CD4-positive, alpha-beta T cell (primary cell): Measurements from ENCODE around the gene PRXL2B. TPM values are rescaled to one million over a fixed set of nuclear protein-coding genes. Genes with fewer than 3 reads are reported as not detected.
A peak's percentile ranks its signal among the peaks of the same experiment; 100 is the strongest.

Experiments used
- ATAC-seq: fragments of 200-7000 bp; cut with Tn5 transposase; one replicate; pipeline ENCODE4 v1.10.0; 2022; ENCODE audit warnings: mild to moderate bottlenecking; ENCODE audit not compliant: poor library complexity
- CTCF ChIA-PET: fragments of 350-600 bp; sonication (Branson Sonifier 250); formaldehyde crosslinking; loops from one replicate; lab custom pipeline; 2021; ENCODE audit warnings: antibody characterized with exemption, inconsistent platforms; lab: Charles Lee
- POLR2A ChIA-PET: fragments of 350-600 bp; sonication (Branson Sonifier 250); formaldehyde crosslinking; loops from one replicate; lab custom pipeline; 2021; ENCODE audit warnings: antibody characterized with exemption, inconsistent platforms; lab: Charles Lee
- DNase-seq, 14 experiments: peaks; one replicate each; pipeline ENCODE4 v3.0.0-alpha.2; 2013 to 2020; ENCODE audit warnings: mixed read lengths in 2 of 14
- H3K27ac ChIP-seq, 2 donors: one replicate each; pipeline versions ENCODE4 v1.5.1 to v1.7.0; 2013; ENCODE audit warnings: low read length in 2 of 2, low read depth in 1 of 2, mild to moderate bottlenecking in 1 of 2
- H3K27me3 ChIP-seq, 2 experiments: 1 replicate in 1 of 2; 2 replicates in 1 of 2; pipeline versions ENCODE4 v1.6.1 to v1.7.0; 2013; ENCODE audit warnings: low read length in 2 of 2, control low read depth in 1 of 2, mild to moderate bottlenecking in 1 of 2, moderate library complexity in 1 of 2; ENCODE audit not compliant: insufficient read depth in 2 of 2, control insufficient read depth in 1 of 2
- H3K36me3 ChIP-seq: one replicate; pipeline ENCODE4 v1.6.1; 2013; ENCODE audit warnings: low read length, control low read depth; ENCODE audit not compliant: insufficient read depth
- H3K4me1 ChIP-seq: one replicate; pipeline ENCODE4 v1.6.1; 2013; ENCODE audit warnings: low read length, control low read depth; ENCODE audit not compliant: insufficient read depth
- H3K4me3 ChIP-seq: one replicate; pipeline ENCODE4 v1.5.1; 2013; ENCODE audit warnings: mild to moderate bottlenecking, low read length, moderate library complexity
- H3K9me3 ChIP-seq, 2 experiments: 1 replicate in 1 of 2; 2 replicates in 1 of 2; pipeline versions ENCODE4 v1.6.1 to v1.7.0; 2013; ENCODE audit warnings: low read length in 2 of 2, mild to moderate bottlenecking in 2 of 2, control low read depth in 1 of 2, moderate library complexity in 1 of 2; ENCODE audit not compliant: control insufficient read depth in 1 of 2, insufficient read depth in 1 of 2
- H3K27ac Mint-ChIP-seq: one replicate; pipeline ENCODE4 v1.8.0; 2020; ENCODE audit warnings: mixed read lengths
- H3K27me3 Mint-ChIP-seq: one replicate; pipeline ENCODE4 v1.8.0; 2021; ENCODE audit warnings: mixed read lengths
- H3K36me3 Mint-ChIP-seq: one replicate; pipeline ENCODE4 v1.8.0; 2021; ENCODE audit warnings: low read depth, mixed read lengths
- H3K4me1 Mint-ChIP-seq: one replicate; pipeline ENCODE4 v1.8.0; 2021; ENCODE audit warnings: low read depth, mixed read lengths
- H3K4me3 Mint-ChIP-seq: one replicate; pipeline ENCODE4 v1.8.0; 2020; ENCODE audit warnings: mild to moderate bottlenecking, mixed read lengths
- H3K9me3 Mint-ChIP-seq: one replicate; pipeline ENCODE4 v1.8.0; 2020; ENCODE audit warnings: mixed read lengths
- intact Hi-C, 2 experiments: fragments of 100-400 bp; cut with DNase I in 1 of 2; cut with micrococcal nuclease in 1 of 2; formaldehyde crosslinking; loops; one replicate each; pipeline versions ENCODE4 v1.15.1 to v1.9.0; 2023 to 2025; cut with DNase I, micrococcal nuclease
- total RNA-seq, 174 experiments: library from RNA in 2 of 174; stranded (reverse) in 2 of 174; gene quantifications; one replicate each; pipeline ENCODE4 v1.2.3 and lab custom pipeline; 2021 to 2026
- TF ChIP-seq, protein P1 (sequence below): fragments of 200-600 bp; IDR thresholded peaks from one replicate; pipeline ENCODE4 v1.8.0; 2022; ENCODE audit warnings: antibody characterized with exemption, mild to moderate bottlenecking

Gene PRXL2B
- total RNA-seq, 2 experiments from 2014 or later: 11.0 to 12.8 TPM

DNA sequence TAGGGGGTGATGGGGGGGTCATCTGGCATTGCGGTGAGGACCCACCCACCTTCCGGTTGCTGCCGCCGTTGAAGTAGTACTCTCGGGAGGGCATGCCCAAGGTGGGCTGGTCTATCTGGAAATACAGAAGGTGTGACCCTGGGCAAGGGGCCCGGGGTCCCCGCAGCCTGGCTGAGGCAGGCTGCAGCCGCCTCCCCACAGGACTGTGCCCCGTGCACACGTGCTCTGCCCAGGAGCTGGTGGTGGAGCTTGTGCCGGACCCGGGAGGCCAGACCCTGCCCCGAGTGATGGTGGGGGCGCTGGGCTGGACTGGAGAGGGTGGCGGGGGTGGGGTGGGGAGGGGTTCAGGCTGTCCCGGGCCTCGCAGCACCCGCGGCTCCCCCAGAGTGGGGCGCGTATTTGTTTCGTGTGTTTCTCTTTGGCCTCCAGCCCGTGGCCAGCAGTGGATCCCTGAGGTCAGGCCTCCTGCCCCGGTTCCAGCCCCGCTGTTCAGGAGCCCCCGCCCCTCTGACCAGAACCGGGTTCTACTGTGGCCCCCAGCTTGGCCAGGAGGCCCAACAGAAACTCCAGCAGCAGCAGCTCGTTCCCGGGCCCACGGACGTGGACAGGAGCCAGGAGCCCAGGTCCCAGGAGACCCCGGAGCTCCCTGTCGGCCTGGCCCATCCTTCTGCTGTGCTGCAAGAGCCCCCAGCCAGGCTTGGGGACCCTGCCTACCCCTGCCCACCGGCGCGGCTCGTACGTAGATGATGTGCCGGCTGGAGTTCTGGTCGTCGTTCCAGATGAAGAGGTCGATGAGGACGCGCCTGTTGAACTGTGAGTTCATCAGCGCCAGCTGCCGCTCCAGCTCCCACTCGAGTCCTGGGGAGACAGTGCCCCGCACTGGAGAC is 19.2 kb downstream of the PRXL2B start:
- intact Hi-C loops: no loop called here
- no peak overlapping the region for H3K27ac ChIP-seq
- Mint-ChIP-seq H3K9me3 (no peaks in the 10 kb centered on the region), H3K36me3 (no peaks in the 10 kb centered on the region), H3K27me3 (no peaks in the 10 kb centered on the region), H3K27ac (no peak overlapping the region), H3K4me3 (no peak overlapping the region), H3K4me1 (no peaks in the 10 kb centered on the region)
- H3K9me3 ChIP-seq: peaks cover 0 to 8% of the 10 kb centered on the region in 2 experiments
- ChIA-PET CTCF (no interaction called here), POLR2A (no interaction called here)
- no peaks in the 10 kb centered on the region for H3K27me3 ChIP-seq
- H3K36me3 ChIP-seq: no peaks in the 10 kb centered on the region
- DNase-seq (peak in 1 of 14 experiments; percentile 28), ATAC-seq (no peak)
- H3K4me3 ChIP-seq: no peak overlapping the region
- H3K4me1 ChIP-seq: no peaks in the 10 kb centered on the region
- TF ChIP-seq, protein P1, sequence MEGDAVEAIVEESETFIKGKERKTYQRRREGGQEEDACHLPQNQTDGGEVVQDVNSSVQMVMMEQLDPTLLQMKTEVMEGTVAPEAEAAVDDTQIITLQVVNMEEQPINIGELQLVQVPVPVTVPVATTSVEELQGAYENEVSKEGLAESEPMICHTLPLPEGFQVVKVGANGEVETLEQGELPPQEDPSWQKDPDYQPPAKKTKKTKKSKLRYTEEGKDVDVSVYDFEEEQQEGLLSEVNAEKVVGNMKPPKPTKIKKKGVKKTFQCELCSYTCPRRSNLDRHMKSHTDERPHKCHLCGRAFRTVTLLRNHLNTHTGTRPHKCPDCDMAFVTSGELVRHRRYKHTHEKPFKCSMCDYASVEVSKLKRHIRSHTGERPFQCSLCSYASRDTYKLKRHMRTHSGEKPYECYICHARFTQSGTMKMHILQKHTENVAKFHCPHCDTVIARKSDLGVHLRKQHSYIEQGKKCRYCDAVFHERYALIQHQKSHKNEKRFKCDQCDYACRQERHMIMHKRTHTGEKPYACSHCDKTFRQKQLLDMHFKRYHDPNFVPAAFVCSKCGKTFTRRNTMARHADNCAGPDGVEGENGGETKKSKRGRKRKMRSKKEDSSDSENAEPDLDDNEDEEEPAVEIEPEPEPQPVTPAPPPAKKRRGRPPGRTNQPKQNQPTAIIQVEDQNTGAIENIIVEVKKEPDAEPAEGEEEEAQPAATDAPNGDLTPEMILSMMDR: no peak

DNA sequence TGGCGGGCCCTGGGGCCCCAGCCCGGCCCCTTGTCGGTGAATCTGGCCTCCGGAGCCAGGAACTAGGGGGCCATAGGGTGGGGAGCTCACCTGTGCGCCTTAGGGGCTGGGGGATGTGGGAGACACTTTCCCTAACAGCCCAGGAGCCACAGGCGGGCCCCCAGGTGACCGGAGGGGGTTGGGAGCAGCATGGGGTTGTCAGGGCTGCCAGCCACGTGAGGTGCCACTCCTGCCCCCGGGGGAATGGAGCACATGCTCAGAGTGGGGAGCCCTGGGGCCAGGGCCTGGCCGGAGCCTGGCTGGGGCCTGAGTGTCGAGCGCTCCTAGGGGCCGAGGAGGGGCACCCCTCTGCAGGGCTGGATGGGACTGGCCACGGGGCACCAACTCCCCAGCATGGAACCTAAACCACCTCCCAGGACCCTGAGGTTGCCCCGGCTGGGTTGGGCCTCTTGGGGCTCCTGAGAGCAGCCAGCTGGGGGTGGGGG is 19.9 kb downstream of the PRXL2B start:
- DNase-seq (peak in 1 of 14 experiments; percentile 28), ATAC-seq (no peak)
- H3K27me3 Mint-ChIP-seq: no peaks in the 10 kb centered on the region
- Histone ChIP-seq H3K36me3 (no peaks in the 10 kb centered on the region), H3K4me3 (no peak overlapping the region), H3K4me1 (peaks cover 3% of the 10 kb centered on the region), H3K9me3 (peaks cover 0 to 11% of the 10 kb centered on the region in 2 experiments), H3K27me3 (no peaks in the 10 kb centered on the region), H3K27ac (no peak overlapping the region)
- H3K4me3 Mint-ChIP-seq: no peak overlapping the region
- TF ChIP-seq, protein P1: no peak
- H3K36me3 Mint-ChIP-seq: no peaks in the 10 kb centered on the region
- intact Hi-C loops: no loop called here
- H3K27ac Mint-ChIP-seq: no peak overlapping the region
- H3K9me3 Mint-ChIP-seq: no peaks in the 10 kb centered on the region
- CTCF ChIA-PET: no interaction called here
- POLR2A ChIA-PET: no interaction called here
- no peaks in the 10 kb centered on the region for H3K4me1 Mint-ChIP-seq

DNA sequence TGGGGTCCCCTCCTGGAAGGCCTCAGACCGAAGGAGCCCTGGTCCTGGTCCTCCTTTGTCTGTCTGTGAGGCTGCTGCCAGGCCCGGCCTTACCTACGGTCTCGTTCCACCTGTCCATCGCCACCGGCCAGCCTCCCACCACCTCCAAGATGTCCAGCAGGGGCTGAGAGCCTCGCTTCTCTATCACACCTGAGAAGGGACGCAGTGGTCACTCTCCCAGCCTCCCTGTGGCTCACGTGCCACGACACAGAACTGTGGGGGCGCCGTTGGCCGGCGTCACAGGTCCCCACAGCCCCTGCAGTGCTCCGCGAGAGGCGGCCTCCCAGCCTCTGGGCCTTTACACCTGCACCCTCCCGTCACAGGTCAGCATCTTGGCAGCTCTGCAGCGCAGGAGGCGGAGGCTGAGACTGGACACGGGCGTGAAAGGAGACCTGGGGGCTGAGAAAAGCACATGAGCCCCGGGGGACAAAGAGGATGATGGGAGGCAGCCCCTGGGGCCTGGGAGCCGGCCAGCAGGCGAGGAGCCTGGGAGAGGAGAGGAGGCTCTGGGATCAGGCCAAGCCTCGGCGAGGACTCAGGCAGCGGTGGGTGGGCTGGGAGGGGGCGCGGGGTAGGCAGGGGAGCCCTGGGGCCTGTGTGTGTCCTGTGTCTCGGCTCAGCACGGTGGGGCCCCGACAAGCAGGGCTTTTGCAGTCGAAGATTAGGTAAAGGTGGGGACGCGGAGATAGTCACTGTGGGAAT is 20.5 kb downstream of the PRXL2B start:
- Mint-ChIP-seq H3K36me3 (no peaks in the 10 kb centered on the region), H3K9me3 (no peaks in the 10 kb centered on the region), H3K27ac (no peak overlapping the region), H3K27me3 (no peaks in the 10 kb centered on the region), H3K4me3 (no peak overlapping the region), H3K4me1 (no peaks in the 10 kb centered on the region)
- peak in 1 of 14 experiments; percentile 27 for DNase-seq
- TF ChIP-seq, protein P1: no peak
- H3K27ac ChIP-seq: no peak overlapping the region
- no peaks in the 10 kb centered on the region for H3K36me3 ChIP-seq
- peaks cover 3% of the 10 kb centered on the region for H3K4me1 ChIP-seq
- intact Hi-C loops: no loop called here
- H3K27me3 ChIP-seq: no peaks in the 10 kb centered on the region
- ChIA-PET POLR2A (no interaction called here), CTCF (no interaction called here)
- H3K9me3 ChIP-seq: peaks cover 0 to 16% of the 10 kb centered on the region in 2 experiments
- no peak overlapping the region for H3K4me3 ChIP-seq
- ATAC-seq: no peak
